ENCODE measurements around the gene SLC26A1.

The SLC26A1 gene

GRCh38 chr4:1019320-1019719 lies 26.1 kb upstream of the SLC26A1 start:
- H3K9me2 ChIP-seq (replicated peaks; ENCODE audit: insufficient read depth, low read length), result no peaks in the 10 kb centered on the region
- H3F3A ChIP-seq (ENCODE audit: insufficient read depth, low read length), result no peaks in the 10 kb centered on the region
- H3K9ac ChIP-seq (ENCODE audit: low read length), result no peak overlapping the region
- no peaks in the 10 kb centered on the region for H3K27me3 ChIP-seq (replicated peaks; ENCODE audit: insufficient read depth, low read length)
- no peak overlapping the region for H3K4me3 ChIP-seq (ENCODE audit: low read length)
- H3K4me2 ChIP-seq (ENCODE audit: low read depth, low read length), result no peak overlapping the region
- H3K36me3 ChIP-seq (replicated peaks; ENCODE audit: insufficient read depth, low read length), result no peaks in the 10 kb centered on the region
- no peaks in the 10 kb centered on the region for H4K20me1 ChIP-seq (ENCODE audit: insufficient read depth, low read length)
- H2AFZ ChIP-seq (ENCODE audit: low read length), result no peak overlapping the region
- no peak for TF ChIP-seq EZH2phosphoT487 (IDR thresholded peaks at IDR 0.05; ENCODE audit: low read length)
- TF ChIP-seq EZH2 (optimal IDR thresholded peaks at IDR 0.05; ENCODE audit: low read depth, low read length), result no peak
- TF ChIP-seq CTCF (IDR thresholded peaks at IDR 0.05; ENCODE audit: low read length), result no peak
- H3K79me2 ChIP-seq (ENCODE audit: low read length), result no peaks in the 10 kb centered on the region
- H3K4me1 ChIP-seq (ENCODE audit: low read length), result no peaks in the 10 kb centered on the region
- DNase-seq, result no peak
- H3K27ac ChIP-seq (ENCODE audit: low read length), result no peak overlapping the region
- no peaks in the 10 kb centered on the region for H3K9me3 ChIP-seq (replicated peaks; ENCODE audit: insufficient read depth, low read length)

GRCh38 chr4:1018147-1019020 lies 25.2 kb upstream of the SLC26A1 start:
- Histone ChIP-seq H3K4me2 (ENCODE audit: low read depth, low read length) (no peak overlapping the region), H3K36me3 (replicated peaks; ENCODE audit: insufficient read depth, low read length) (no peaks in the 10 kb centered on the region), H3K27ac (ENCODE audit: low read length) (no peak overlapping the region), H3K4me1 (ENCODE audit: low read length) (no peaks in the 10 kb centered on the region), H4K20me1 (ENCODE audit: insufficient read depth, low read length) (no peaks in the 10 kb centered on the region), H3K9ac (ENCODE audit: low read length) (no peak overlapping the region), H3K27me3 (replicated peaks; ENCODE audit: insufficient read depth, low read length) (no peaks in the 10 kb centered on the region), H3K4me3 (ENCODE audit: low read length) (no peak overlapping the region), H2AFZ (ENCODE audit: low read length) (no peak overlapping the region), H3K79me2 (ENCODE audit: low read length) (no peaks in the 10 kb centered on the region), H3F3A (ENCODE audit: insufficient read depth, low read length) (no peaks in the 10 kb centered on the region), H3K9me3 (replicated peaks; ENCODE audit: insufficient read depth, low read length) (no peaks in the 10 kb centered on the region), H3K9me2 (replicated peaks; ENCODE audit: insufficient read depth, low read length) (no peaks in the 10 kb centered on the region)
- DNase-seq, result no peak
- TF ChIP-seq EZH2phosphoT487 (IDR thresholded peaks at IDR 0.05; ENCODE audit: low read length), result no peak
- TF ChIP-seq EZH2 (optimal IDR thresholded peaks at IDR 0.05; ENCODE audit: low read depth, low read length), result no peak
- no peak for TF ChIP-seq CTCF (IDR thresholded peaks at IDR 0.05; ENCODE audit: low read length)

GRCh38 chr4:1017706-1018105 lies 24.5 kb upstream of the SLC26A1 start:
- Histone ChIP-seq H3K9me3 (replicated peaks; ENCODE audit: insufficient read depth, low read length) (no peaks in the 10 kb centered on the region), H3K4me2 (ENCODE audit: low read depth, low read length) (no peak overlapping the region), H3K4me3 (ENCODE audit: low read length) (no peak overlapping the region), H3K36me3 (replicated peaks; ENCODE audit: insufficient read depth, low read length) (no peaks in the 10 kb centered on the region), H3K27ac (ENCODE audit: low read length) (no peak overlapping the region), H3K9me2 (replicated peaks; ENCODE audit: insufficient read depth, low read length) (no peaks in the 10 kb centered on the region), H2AFZ (ENCODE audit: low read length) (no peak overlapping the region), H3K79me2 (ENCODE audit: low read length) (no peaks in the 10 kb centered on the region), H3K4me1 (ENCODE audit: low read length) (no peaks in the 10 kb centered on the region), H3K27me3 (replicated peaks; ENCODE audit: insufficient read depth, low read length) (no peaks in the 10 kb centered on the region), H4K20me1 (ENCODE audit: insufficient read depth, low read length) (no peaks in the 10 kb centered on the region), H3F3A (ENCODE audit: insufficient read depth, low read length) (no peaks in the 10 kb centered on the region), H3K9ac (ENCODE audit: low read length) (no peak overlapping the region)
- TF ChIP-seq CTCF (IDR thresholded peaks at IDR 0.05; ENCODE audit: low read length), result no peak
- TF ChIP-seq EZH2 (optimal IDR thresholded peaks at IDR 0.05; ENCODE audit: low read depth, low read length), result no peak
- no peak for TF ChIP-seq EZH2phosphoT487 (IDR thresholded peaks at IDR 0.05; ENCODE audit: low read length)
- DNase-seq, result no peak

Data from MM.1S (cell line).